ENCODE measurements around the gene ST6GALNAC1.

DNA sequence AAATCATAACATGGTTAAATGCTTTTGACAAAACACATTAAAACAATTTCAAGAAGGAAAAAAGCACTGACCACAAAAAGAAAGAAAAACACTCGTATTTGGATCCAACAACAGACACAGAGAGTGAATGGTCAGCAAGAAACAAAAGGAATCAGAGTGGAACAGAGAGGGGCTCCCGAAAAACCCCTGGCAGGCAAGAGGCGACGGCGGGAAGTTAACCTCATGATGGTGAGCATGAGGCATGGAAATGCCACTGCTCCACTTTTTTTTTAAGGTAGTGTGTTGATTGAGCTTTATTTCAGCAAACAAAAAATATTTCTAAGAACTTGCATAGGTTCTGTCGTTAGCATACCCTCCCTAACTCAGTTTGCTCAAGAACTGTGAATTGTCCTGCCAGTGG is 32.1 kb upstream of the ST6GALNAC1 start:
- no peak for TF ChIP-seq JUND (IDR thresholded peaks at IDR 0.05; ENCODE audit: low read length)
- TF ChIP-seq EP300 (IDR thresholded peaks at IDR 0.05; ENCODE audit: borderline replicate concordance in 1 of 2, low read depth in 2 of 2, low read length in 2 of 2), result no peak
- no peak for TF ChIP-seq MAX (IDR thresholded peaks at IDR 0.05)
- no peak for TF ChIP-seq EZH2 (IDR thresholded peaks at IDR 0.05; ENCODE audit: low read depth, low read length, severe bottlenecking)
- no peak for TF ChIP-seq POLR2A (IDR thresholded peaks at IDR 0.05; ENCODE audit: control extremely low read depth in 1 of 2, low read depth in 2 of 2, low read length in 2 of 2)
